Adipocyte (in vitro differentiated cells): Measurements from ENCODE around the gene SMIM11.

Source experiments
- DNase-seq: peaks from one replicate; pipeline ENCODE4 v3.0.0-alpha.2; 2015; ENCODE audit warnings: low read depth
- H3K27me3 ChIP-seq: replicated peaks from 2 replicates; pipeline ENCODE4 v1.7.0; 2013; ENCODE audit warnings: mild to moderate bottlenecking, low read length, moderate library complexity; ENCODE audit not compliant: control insufficient read depth, insufficient read depth
- H3K36me3 ChIP-seq: 2 replicates; pipeline ENCODE4 v1.7.0; 2013; ENCODE audit warnings: low read length, mild to moderate bottlenecking, moderate library complexity; ENCODE audit not compliant: control insufficient read depth, insufficient read depth, severe bottlenecking
- H3K4me1 ChIP-seq: 2 replicates; pipeline ENCODE4 v1.7.0; 2013; ENCODE audit warnings: mild to moderate bottlenecking, low read length, moderate library complexity; ENCODE audit not compliant: control insufficient read depth, insufficient read depth
- H3K4me3 ChIP-seq: 2 replicates; pipeline ENCODE4 v1.7.0; 2013; ENCODE audit warnings: mild to moderate bottlenecking, low read length, moderate library complexity
- H3K9ac ChIP-seq: 2 replicates; pipeline ENCODE4 v1.7.0; 2013; ENCODE audit warnings: mild to moderate bottlenecking, low read length, moderate library complexity
- H3K9me3 ChIP-seq: 2 replicates; pipeline ENCODE4 v1.7.0; 2013; ENCODE audit warnings: mild to moderate bottlenecking, low read length, moderate library complexity; ENCODE audit not compliant: control insufficient read depth

SMIM11 gene

DNA sequence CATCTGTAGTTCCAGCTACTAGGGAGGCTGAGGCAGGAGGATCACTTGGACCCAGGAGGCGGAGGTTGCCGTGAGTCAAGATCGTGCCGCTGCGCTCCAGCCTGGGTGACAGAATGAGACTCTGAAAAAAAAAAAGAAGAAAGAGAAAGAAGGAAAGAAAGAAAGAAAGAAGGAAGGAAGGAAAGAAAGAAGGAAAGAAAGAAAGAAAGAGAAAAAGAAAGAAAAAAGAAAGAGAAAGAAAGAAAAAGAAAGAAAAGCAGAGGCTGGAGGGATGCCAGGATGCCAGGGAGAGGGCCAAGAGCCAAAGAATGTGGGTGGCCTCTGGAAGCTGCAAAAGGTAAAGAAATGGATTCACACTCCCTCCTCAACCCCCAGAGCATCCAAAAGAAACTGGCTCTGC, 19.7 kb upstream of the SMIM11 start:
- H3K9ac ChIP-seq, result no peak overlapping the region
- H3K9me3 ChIP-seq, result no peaks in the 10 kb centered on the region
- H3K27me3 ChIP-seq, result no peaks in the 10 kb centered on the region
- no peak overlapping the region for H3K4me3 ChIP-seq
- H3K36me3 ChIP-seq, result no peaks in the 10 kb centered on the region
- H3K4me1 ChIP-seq, result no peaks in the 10 kb centered on the region
- DNase-seq, result no peak

GRCh38 chr21:34357889-34358288, 17.4 kb upstream of the SMIM11 start:
- Histone ChIP-seq H3K4me1 (peaks cover 3% of the 10 kb centered on the region), H3K36me3 (no peaks in the 10 kb centered on the region), H3K9me3 (no peaks in the 10 kb centered on the region), H3K9ac (no peak overlapping the region), H3K4me3 (no peak overlapping the region), H3K27me3 (no peaks in the 10 kb centered on the region)
- no peak for DNase-seq

- Histone ChIP-seq H3K4me3 (no peak overlapping the region), H3K36me3 (no peaks in the 10 kb centered on the region), H3K27me3 (no peaks in the 10 kb centered on the region), H3K9ac (no peak overlapping the region), H3K4me1 (peaks cover 3% of the 10 kb centered on the region), H3K9me3 (no peaks in the 10 kb centered on the region)
- DNase-seq, result no peak
Observed at GRCh38 chr21:34358866-34359265, 16.4 kb upstream of the SMIM11 start.

GRCh38 chr21:34360488-34361241, 14.6 kb upstream of the SMIM11 start:
- H3K9me3 ChIP-seq, result no peaks in the 10 kb centered on the region
- no peaks in the 10 kb centered on the region for H3K36me3 ChIP-seq
- no peak for DNase-seq
- H3K27me3 ChIP-seq, result no peaks in the 10 kb centered on the region
- peaks cover 3% of the 10 kb centered on the region for H3K4me1 ChIP-seq
- no peak overlapping the region for H3K4me3 ChIP-seq
- no peak overlapping the region for H3K9ac ChIP-seq

GRCh38 chr21:34362136-34362444, 13.2 kb upstream of the SMIM11 start:
- H3K4me1 ChIP-seq, result peaks cover 3% of the 10 kb centered on the region
- H3K27me3 ChIP-seq, result no peaks in the 10 kb centered on the region
- no peak overlapping the region for H3K9ac ChIP-seq
- no peak for DNase-seq
- H3K9me3 ChIP-seq, result no peaks in the 10 kb centered on the region
- H3K4me3 ChIP-seq, result no peak overlapping the region
- no peaks in the 10 kb centered on the region for H3K36me3 ChIP-seq

DNA sequence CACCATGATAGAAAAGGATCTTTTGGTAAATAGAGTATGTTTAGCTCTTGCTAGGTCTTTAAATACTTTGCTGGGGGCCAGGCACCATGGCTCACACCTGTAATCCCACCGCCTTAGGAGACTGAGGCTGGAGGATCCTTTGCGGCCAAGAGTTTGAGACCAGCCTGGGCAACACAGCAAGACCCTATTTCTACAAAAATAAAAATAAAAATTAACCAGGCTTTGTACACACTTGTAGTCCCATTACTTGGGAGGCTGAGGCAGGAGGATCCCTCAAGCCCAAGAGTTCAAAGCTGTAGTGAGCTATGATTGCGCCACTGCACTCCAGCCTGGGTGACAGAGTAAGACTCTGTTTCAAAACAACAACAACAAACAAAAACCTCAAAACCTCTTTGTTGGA, 12.6 kb upstream of the SMIM11 start:
- Histone ChIP-seq H3K36me3 (no peaks in the 10 kb centered on the region), H3K9ac (no peak overlapping the region), H3K4me3 (no peak overlapping the region), H3K4me1 (peaks cover 3% of the 10 kb centered on the region), H3K9me3 (no peaks in the 10 kb centered on the region), H3K27me3 (no peaks in the 10 kb centered on the region)
- no peak for DNase-seq

DNA sequence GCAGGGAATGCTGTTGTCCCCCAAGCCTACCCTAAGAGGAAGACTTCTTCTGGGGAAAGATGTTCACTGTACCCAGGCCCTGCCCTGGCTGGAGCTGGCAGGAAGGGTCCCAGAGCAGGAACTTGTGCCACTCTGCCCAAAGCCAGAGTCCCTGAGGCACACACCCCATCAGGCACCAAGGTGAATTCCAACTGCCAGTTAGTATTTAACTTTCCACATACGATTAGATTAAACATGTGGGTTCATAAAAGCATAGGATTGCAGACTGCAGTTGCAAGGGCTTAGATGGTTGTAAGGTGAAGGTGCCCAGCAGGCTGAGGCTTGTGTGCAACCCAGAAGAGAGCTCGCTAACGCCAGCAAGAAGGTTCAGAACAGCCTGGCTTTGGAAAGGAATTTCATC, 11.6 kb upstream of the SMIM11 start, which contains the start of gene KCNE2:
KCNE2 (plus strand) TSS at position 274 of the 400 bp plus-strand sequence. CDS start 6,473 bp downstream, outside the sequence.
- Histone ChIP-seq H3K4me1 (peaks cover 3% of the 10 kb centered on the region), H3K27me3 (no peaks in the 10 kb centered on the region), H3K36me3 (no peaks in the 10 kb centered on the region), H3K4me3 (no peak within 1 kb of the TSS), H3K9me3 (no peaks in the 10 kb centered on the region), H3K9ac (no peak within 1 kb of the TSS)
- DNase-seq, result no peak

DNA sequence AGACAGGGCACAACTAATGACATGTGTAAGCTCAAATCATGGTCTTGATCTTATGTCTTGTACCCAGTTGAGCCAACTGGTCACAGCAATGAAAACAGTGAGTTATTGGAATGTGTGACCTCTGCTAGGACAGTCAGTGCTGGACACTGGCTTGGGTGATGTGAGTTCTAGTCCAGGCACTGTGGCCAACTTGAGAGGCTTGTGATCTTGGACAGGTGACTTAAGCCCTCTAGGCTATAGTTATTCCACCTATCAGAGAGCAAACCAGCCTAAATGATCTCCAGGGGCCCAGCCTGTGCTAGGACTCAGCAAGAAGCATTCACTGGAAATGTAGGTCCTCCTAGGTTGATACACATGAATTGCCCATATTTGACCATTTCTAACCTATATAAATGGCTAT, 10.4 kb upstream of the SMIM11 start:
- no peak for DNase-seq
- H3K36me3 ChIP-seq, result no peaks in the 10 kb centered on the region
- no peaks in the 10 kb centered on the region for H3K27me3 ChIP-seq
- no peaks in the 10 kb centered on the region for H3K9me3 ChIP-seq
- no peak overlapping the region for H3K4me3 ChIP-seq
- no peak overlapping the region for H3K9ac ChIP-seq
- peaks cover 3% of the 10 kb centered on the region for H3K4me1 ChIP-seq

DNA sequence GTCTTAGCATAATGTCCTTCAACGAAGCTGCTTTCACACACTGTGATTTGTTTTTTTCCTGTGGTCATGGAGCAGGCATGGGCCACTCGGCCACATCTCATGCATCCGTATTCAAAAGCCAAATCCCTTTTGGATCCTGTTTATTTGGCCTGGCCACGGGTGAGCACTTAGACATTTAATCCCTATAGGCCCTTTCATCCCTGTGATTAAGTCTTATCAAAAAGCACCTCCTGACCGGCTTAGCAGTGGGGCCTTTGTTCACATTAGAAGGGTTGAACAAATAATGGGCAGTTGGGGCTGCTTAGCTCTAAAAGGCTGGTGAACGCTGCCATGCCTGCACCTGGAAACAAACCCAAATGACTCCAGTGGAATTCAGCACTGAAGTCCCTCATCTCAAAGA, 9.5 kb upstream of the SMIM11 start:
- Histone ChIP-seq H3K27me3 (no peaks in the 10 kb centered on the region), H3K9me3 (no peaks in the 10 kb centered on the region), H3K4me3 (no peak overlapping the region), H3K36me3 (no peaks in the 10 kb centered on the region), H3K4me1 (peaks cover 3% of the 10 kb centered on the region), H3K9ac (no peak overlapping the region)
- no peak for DNase-seq

DNA sequence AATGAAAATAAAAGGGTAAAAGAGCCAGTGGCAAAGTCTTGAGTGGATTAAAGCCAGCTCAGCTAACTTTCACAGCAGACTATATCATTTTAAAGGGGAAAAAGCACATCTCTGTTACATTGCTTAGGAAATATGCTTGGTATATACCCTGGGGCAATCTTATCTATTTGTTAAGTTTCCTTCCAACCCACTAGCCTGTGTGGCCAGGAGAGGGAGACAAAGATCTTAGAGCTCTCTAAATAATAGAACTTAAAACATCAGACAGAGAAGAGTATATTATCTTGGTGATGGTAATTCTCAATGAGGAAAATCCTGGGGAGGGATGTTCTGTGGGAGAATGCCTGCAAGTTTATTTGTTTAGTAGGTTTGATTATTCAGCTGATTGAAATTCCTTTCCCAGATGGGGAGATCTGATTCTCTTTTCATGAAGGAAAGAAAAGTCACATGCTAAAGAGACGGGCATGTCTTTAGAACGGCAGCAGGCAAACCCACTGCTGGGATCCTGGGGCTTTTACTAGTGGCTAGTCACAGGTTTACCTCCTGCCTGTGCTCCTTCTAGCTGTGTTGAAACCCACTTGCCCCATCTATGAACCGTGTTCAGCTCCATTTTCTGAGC, 7.9 kb upstream of the SMIM11 start:
- Histone ChIP-seq H3K4me3 (no peak overlapping the region), H3K9ac (no peak overlapping the region)

GRCh38 chr21:34369741-34370140, 5.6 kb upstream of the SMIM11 start:
- Histone ChIP-seq H3K4me1 (no peaks in the 10 kb centered on the region), H3K4me3 (no peak overlapping the region), H3K27me3 (no peaks in the 10 kb centered on the region), H3K9me3 (no peaks in the 10 kb centered on the region), H3K9ac (no peak overlapping the region), H3K36me3 (no peaks in the 10 kb centered on the region)
- no peak for DNase-seq

More for the DNA sequence above, 7.9 kb upstream of the SMIM11 start:
- Histone ChIP-seq H3K9me3 (no peaks in the 10 kb centered on the region), H3K4me1 (no peaks in the 10 kb centered on the region), H3K36me3 (no peaks in the 10 kb centered on the region), H3K27me3 (no peaks in the 10 kb centered on the region)
- peak; percentile 99 for DNase-seq

- Histone ChIP-seq H3K36me3 (no peaks in the 10 kb centered on the region), H3K27me3 (no peaks in the 10 kb centered on the region), H3K4me1 (no peaks in the 10 kb centered on the region), H3K4me3 (no peak overlapping the region), H3K9ac (no peak overlapping the region), H3K9me3 (no peaks in the 10 kb centered on the region)
- DNase-seq, result no peak
Observed at GRCh38 chr21:34372321-34372720, 3.0 kb upstream of the SMIM11 start.
